ENCODE measurements around the gene ATMIN.

The ATMIN gene, protein sequence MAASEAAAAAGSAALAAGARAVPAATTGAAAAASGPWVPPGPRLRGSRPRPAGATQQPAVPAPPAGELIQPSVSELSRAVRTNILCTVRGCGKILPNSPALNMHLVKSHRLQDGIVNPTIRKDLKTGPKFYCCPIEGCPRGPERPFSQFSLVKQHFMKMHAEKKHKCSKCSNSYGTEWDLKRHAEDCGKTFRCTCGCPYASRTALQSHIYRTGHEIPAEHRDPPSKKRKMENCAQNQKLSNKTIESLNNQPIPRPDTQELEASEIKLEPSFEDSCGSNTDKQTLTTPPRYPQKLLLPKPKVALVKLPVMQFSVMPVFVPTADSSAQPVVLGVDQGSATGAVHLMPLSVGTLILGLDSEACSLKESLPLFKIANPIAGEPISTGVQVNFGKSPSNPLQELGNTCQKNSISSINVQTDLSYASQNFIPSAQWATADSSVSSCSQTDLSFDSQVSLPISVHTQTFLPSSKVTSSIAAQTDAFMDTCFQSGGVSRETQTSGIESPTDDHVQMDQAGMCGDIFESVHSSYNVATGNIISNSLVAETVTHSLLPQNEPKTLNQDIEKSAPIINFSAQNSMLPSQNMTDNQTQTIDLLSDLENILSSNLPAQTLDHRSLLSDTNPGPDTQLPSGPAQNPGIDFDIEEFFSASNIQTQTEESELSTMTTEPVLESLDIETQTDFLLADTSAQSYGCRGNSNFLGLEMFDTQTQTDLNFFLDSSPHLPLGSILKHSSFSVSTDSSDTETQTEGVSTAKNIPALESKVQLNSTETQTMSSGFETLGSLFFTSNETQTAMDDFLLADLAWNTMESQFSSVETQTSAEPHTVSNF

DNA sequence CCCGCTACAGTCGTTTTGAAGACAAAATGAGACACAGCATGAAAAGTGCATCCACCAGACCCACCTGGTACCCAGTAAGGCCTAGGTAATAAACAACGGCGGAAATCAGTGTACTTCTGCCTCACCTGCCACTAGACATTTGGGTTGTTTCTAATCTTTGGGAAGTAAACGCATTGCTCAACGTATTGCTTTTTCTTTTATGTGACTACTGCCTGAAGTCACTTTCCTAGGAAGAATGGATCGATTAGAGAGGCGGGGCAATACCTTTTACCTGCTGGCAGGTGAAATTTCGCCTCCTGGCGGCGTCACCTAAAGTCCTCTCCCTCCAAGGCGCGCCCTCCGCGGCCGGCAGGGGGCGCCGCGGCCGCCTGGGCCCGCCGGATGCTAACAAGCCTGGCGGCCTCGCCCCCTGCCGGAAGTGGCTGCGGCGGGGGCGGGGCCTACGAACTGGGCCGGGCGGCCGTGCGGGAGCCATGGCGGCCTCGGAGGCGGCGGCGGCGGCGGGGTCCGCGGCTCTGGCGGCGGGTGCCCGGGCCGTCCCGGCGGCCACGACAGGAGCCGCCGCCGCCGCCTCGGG is at the start of gene ATMIN:
TSS of gene ATMIN (plus strand) at position 445 of the 577 bp plus-strand sequence. CDS start at position 474, 29 bp downstream.
- H3K4me3 ChIP-seq (ENCODE audit: low read length) = peak within 1 kb of the TSS; percentile 71
- TF ChIP-seq, protein P1, sequence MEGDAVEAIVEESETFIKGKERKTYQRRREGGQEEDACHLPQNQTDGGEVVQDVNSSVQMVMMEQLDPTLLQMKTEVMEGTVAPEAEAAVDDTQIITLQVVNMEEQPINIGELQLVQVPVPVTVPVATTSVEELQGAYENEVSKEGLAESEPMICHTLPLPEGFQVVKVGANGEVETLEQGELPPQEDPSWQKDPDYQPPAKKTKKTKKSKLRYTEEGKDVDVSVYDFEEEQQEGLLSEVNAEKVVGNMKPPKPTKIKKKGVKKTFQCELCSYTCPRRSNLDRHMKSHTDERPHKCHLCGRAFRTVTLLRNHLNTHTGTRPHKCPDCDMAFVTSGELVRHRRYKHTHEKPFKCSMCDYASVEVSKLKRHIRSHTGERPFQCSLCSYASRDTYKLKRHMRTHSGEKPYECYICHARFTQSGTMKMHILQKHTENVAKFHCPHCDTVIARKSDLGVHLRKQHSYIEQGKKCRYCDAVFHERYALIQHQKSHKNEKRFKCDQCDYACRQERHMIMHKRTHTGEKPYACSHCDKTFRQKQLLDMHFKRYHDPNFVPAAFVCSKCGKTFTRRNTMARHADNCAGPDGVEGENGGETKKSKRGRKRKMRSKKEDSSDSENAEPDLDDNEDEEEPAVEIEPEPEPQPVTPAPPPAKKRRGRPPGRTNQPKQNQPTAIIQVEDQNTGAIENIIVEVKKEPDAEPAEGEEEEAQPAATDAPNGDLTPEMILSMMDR (IDR thresholded peaks at IDR 0.05; ENCODE audit: insufficient read depth, low read depth, low read length, missing control alignments) = peak; percentile 78
- peak; percentile 90 for DNase-seq (ENCODE audit: low read depth)

DNA sequence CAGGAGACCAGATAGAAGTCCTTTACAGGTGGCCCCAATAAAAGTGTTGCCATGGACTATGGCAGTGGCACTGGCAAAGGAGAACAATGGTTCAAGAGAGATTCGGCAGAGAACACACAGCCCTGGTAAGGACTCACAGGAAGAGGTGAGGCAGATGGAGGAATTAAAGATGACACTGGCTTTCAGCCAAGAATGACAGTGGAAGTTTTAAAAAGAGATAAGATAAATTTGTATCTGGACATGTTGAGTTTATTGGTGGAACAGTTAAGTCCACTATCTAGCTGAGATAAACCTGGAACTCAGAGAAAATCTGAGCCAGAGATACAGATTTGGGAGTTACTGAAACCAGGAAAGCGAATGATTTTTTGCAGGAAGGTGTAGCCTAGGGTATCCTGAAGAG is 49.1 kb upstream of the ATMIN start:
- TF ChIP-seq, protein P1 (IDR thresholded peaks at IDR 0.05; ENCODE audit: insufficient read depth, low read depth, low read length, missing control alignments) = no peak
- H3K4me3 ChIP-seq (ENCODE audit: low read length) = no peak overlapping the region
- no peak for DNase-seq (ENCODE audit: low read depth)

DNA sequence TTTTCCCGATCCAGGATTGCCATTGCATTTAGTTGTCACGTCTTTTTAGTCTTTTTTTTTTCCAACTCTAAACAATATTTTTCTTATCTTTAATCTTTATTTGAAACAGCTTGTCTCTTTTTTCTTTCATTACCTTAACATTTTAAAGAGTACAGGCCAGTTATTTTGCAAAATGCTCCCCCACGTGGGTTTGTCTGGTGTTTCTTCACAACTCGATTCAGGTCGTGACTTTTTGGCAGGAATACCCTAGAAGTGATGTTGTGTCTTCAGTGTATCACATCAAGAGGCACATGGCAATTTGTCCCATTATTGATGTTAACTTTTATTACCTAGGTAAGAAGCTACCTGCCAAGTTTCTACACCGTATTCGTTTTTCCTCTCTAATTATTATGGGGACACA is 46.9 kb upstream of the ATMIN start:
- H3K4me3 ChIP-seq (ENCODE audit: low read length) = no peak overlapping the region
- DNase-seq (ENCODE audit: low read depth) = no peak
- TF ChIP-seq, protein P1 (IDR thresholded peaks at IDR 0.05; ENCODE audit: insufficient read depth, low read depth, low read length, missing control alignments) = no peak

DNA sequence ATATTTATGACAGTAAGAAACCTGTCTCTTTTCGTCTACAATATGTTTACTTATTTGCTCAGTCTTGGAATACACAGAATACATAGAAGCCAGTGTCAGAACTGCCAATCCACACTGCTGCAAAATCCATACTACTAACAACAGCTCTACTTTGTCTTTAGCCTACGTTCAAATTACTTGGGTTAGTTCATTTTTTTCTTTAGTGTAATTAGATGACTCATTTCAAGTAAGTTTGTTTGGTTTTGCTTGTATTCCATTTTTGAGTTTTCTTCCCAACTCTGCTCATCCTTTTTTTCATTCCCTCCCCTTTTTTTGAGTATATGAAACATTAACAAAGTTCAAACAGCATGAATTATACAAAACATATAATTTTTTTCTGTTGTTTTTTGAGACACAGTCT is 45.8 kb upstream of the ATMIN start:
- TF ChIP-seq, protein P1 (IDR thresholded peaks at IDR 0.05; ENCODE audit: insufficient read depth, low read depth, low read length, missing control alignments) = no peak
- DNase-seq (ENCODE audit: low read depth) = no peak
- no peak overlapping the region for H3K4me3 ChIP-seq (ENCODE audit: low read length)

DNA sequence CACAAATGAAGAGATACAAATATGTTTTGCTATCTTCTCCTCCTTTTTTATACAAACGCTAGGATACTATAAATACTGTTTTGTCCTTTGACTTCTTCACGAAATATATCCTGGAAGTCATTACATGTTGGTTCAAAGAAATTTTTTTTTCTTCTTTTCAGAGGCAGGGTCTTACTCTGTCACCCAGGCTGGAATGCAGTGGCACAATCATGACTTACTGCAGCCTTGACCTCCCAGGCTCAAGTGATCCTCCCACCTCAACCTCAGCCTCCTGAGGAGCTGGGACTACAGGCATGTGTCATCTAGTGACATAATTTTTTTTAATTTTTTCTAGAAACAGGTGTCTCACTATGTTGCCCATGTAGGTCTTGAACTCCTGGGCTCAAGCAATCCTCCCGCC is 45.1 kb upstream of the ATMIN start:
- H3K4me3 ChIP-seq (ENCODE audit: low read length) = no peak overlapping the region
- TF ChIP-seq, protein P1 (IDR thresholded peaks at IDR 0.05; ENCODE audit: insufficient read depth, low read depth, low read length, missing control alignments) = no peak
- no peak for DNase-seq (ENCODE audit: low read depth)

DNA sequence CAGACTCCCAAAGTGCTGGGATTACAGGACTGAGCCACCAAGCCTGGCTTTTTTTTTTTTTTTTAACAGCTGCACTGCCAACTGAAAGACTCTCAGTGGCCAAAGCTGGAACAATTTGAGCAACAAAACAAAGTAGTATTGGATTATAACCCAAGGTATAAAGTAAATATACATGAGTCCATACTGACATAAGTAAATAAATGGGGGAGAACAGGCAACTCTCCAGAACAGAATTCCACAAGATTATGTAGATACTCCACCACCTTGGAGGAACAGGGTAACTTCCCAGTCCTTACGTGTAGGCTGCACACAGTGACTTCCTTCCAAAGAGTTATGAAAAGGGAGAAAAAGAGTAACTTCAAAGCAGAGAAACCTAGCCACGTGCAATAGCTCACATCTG is 44.7 kb upstream of the ATMIN start:
- TF ChIP-seq, protein P1 (IDR thresholded peaks at IDR 0.05; ENCODE audit: insufficient read depth, low read depth, low read length, missing control alignments) = no peak
- no peak for DNase-seq (ENCODE audit: low read depth)
- no peak overlapping the region for H3K4me3 ChIP-seq (ENCODE audit: low read length)

Measured in epithelial cell of esophagus (primary cell).